DMS153 treated with DMSO at 0.1 percent for 48 hours (cell line): ENCODE measurements around the gene TPT1.
A peak's percentile ranks its signal among the peaks of the same experiment; 100 is the strongest.
"Not testable (repeated sequence)": the region's sequence is repeated elsewhere in the genome, so short reads cannot be mapped to it uniquely, and the experiment has no call there.

Experiments used
- DNase-seq: peaks from one replicate; lab custom pipeline; 2025; ENCODE audit not compliant: unreplicated experiment; lab: John Stamatoyannopoulos, UW

The TPT1 gene

DNA sequence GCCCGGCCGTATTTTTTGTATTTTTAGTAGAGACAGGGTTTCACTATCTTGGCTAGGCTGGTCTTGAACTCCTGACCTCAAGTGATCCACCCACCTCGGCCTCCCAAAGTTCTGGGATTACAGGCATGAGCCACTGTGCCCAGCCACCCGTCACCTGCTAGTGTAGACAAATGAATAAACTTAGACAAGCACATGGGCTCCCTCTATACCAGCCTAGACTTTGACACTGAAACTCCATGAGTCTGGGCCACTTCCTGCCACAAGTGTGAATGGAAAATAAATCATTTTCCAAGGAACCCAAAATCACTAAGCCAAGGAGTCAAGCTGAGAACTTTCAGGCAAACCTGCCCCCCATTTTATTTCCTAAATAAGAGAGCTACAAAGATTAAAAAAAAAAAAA, 27.0 kb upstream of the TPT1 start:
- DNase-seq: no peak

DNA sequence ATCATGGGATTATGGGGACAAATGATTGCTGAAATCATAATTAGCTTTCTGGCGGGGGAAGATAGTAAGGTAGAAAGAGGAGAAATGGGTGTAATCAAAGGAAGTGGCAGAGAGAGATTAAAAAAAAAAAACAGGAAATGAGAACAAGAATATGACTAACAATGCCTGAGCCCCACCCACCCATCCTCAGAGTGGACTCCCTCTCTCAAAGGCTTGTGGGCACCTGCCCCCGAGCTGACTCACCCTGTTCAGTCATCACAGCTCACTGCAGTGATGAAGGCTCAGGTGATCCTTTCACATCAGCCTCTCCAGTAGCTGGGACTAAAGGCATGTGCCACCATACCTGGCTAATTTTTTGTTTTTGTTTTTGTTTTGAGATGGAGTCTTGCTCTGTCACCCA, 26.4 kb upstream of the TPT1 start:
- DNase-seq: peak; percentile 14

DNA sequence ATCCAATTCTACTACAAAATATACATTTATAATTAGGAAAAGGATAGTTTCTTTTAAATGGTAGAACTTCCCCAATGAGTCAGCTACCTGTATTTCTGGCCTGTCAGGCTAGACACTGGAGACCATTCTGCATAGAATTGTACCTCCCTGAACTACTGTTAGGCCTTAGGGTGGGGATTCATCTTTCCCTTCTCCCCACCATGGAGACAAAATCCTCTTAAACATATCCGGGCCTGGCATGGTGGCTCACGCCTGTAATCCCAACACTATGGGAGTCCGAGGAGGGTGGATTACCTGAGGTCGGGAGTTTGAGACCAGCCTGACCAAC, 24.5 kb upstream of the TPT1 start:
- DNase-seq: no peak

DNA sequence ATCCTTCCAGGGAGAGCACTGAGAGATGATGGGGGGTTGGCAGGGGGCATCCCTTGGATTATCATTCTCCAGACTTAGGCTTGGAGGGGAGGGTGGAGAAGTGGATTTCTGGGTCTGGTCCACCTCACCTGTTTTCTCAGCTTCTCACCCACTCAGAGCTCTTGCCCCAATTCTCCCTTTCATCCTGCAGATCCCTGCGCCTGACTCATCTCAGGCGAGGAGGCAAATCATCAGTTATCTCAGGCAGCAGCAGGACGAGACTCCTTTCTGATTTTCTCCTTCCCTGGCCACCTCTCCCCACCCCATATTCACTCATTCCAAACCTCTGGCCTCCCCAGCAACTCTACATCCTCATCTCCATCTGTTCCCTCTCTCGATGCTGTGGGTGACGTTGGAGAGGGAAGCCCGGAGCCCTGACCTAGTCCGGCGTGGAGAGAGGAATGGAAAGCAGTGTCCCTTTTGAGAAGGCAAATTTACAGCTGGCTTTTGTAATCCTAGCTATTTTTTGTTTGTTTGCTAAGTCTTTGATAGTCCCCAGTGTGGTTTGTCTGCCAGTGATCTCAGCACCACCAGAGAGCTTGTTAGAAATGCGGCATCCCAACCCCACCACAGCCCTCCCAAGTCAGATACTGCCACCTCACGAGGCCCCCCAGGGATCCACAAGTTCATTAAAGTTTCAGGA, 24.0 kb upstream of the TPT1 start:
- DNase-seq: no peak

DNA sequence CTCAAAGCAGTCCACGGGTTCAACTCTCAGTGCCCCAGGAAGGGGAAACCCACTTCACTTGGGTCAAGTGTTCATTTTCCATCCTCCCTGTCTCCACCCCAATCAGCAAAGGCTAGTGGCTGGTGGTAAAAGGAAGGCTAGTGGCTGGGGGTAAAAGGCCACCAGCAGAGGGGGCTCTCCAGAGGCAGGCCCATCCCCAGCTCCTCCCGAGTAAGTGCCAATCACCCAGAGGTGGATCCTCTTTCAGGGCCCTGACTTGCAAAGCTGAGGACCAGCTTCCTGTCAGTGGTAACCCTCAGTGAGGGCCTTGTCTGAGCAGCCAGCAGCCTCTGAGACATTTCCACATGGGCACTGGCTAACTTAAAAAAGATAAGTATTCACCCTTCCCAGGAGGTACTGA, 22.0 kb upstream of the TPT1 start:
- no peak for DNase-seq

- DNase-seq: no peak
These were observed 20.7 kb upstream of the TPT1 start for GRCh38 chr13:45361596-45362206.

GRCh38 chr13:45356966-45357672, 16.1 kb upstream of the TPT1 start:
- DNase-seq: no peak

- no peak for DNase-seq
These were observed 12.9 kb upstream of the TPT1 start for GRCh38 chr13:45353895-45354294.

DNA sequence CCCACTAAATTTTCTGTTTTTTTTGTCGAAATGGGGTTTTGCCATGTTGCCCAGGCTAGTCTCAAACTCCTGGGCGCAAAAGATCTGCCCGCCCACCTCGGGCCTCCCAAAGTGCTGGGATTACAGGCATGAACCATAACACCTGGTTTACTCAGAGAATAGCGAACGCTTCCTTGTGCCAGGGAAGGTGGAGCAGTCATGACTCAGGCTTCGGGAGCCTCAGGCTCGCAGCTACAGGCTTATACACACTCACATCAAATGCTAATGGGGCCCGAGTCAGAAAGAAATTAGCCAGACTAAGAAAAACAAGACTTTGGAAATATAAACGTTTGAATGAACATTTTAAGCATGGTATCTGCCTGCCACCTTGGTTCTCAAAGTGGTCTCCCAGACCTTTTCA, 11.0 kb upstream of the TPT1 start:
- no peak for DNase-seq

- no peak for DNase-seq
These were observed 9.2 kb upstream of the TPT1 start for GRCh38 chr13:45350152-45350551.

- DNase-seq: no peak
These were observed 8.5 kb upstream of the TPT1 start for GRCh38 chr13:45349438-45349837.

DNA sequence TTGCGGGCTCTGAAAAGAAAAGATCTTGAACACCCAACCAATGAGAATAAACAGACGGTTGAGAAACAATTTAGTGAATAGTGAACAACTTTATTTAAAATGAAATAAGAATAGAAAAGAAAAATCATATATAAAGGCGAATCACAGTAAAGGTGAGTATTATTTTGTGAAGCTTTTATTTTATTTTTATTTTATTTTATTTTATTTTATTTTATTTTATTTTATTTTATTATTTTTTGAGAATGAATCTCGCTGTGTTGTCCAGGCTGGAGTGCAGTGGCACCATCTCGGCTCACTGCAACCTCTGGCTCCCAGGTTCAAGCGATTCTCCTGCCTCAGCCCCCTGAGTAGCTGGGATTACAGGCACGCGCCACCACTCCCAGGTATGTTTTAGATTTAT, 3.1 kb upstream of the TPT1 start:
- not testable (repeated sequence) for DNase-seq

DNA sequence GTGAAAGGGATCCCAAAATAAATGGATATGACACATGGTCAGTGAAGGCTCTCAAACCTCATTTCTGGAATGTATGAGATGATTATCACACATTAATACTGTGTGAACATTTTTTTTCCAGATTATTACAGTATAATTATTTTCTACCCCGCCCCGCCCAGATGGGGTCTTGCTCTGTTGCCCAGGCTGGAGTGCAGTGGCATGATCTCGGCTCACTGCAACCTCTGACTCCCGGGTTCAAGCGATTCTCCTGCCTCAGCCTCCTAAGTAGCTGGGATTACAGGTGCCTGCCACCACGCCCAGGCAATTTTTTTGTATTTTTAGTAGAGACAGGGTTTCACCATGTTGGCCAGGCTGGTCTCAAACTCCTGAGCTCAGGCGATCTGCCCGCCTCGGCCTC, 2.1 kb upstream of the TPT1 start:
- not testable (repeated sequence) for DNase-seq

- not testable (repeated sequence) for DNase-seq
These were observed 1.7 kb upstream of the TPT1 start for GRCh38 chr13:45342668-45343067.

DNA sequence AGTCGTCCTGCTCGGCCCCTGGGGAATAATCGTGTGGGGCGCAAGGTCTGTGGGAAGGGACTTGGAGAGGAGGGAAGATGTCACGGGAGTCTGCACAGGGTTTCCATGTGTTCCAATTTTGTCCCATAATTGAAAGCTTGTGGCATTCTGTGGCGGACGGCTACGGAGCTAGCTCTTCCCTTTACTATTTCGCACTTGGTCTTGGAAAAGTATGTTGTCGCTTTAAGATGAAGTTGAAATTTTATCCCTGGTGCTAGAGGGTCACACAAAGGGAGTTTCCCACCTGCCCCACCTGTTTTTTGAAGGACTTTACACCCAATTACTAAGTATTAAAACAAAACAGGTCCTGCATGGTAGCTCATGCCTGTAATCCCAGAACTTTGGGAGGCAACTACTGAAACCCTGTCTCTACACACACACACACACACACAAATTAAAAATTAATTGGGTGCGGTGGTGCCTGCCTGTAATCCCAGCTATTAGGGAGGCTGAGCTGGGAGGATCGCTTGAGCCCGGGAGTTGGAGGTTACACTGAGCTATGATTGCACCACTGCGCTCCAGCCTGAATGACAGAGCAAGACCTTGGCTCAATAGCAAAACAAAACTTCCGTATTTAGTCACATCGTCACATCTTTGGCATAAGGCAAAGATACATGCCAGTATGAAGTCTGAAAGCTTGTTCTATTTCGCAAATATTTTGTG, 967 bp upstream of the TPT1 start:
- no peak for DNase-seq

GRCh38 chr13:45340422-45341033, 455 bp downstream of the TPT1 start:
- peak; percentile 44 for DNase-seq

- no peak for DNase-seq
These were observed 1.1 kb downstream of the TPT1 start for GRCh38 chr13:45339867-45340266.

- DNase-seq: no peak
These were observed 1.6 kb downstream of the TPT1 start for GRCh38 chr13:45339399-45339798.

- no peak for DNase-seq
These were observed 3.2 kb downstream of the TPT1 start for GRCh38 chr13:45337803-45338202.

GRCh38 chr13:45337395-45337794, 3.6 kb downstream of the TPT1 start:
- no peak for DNase-seq

DNA sequence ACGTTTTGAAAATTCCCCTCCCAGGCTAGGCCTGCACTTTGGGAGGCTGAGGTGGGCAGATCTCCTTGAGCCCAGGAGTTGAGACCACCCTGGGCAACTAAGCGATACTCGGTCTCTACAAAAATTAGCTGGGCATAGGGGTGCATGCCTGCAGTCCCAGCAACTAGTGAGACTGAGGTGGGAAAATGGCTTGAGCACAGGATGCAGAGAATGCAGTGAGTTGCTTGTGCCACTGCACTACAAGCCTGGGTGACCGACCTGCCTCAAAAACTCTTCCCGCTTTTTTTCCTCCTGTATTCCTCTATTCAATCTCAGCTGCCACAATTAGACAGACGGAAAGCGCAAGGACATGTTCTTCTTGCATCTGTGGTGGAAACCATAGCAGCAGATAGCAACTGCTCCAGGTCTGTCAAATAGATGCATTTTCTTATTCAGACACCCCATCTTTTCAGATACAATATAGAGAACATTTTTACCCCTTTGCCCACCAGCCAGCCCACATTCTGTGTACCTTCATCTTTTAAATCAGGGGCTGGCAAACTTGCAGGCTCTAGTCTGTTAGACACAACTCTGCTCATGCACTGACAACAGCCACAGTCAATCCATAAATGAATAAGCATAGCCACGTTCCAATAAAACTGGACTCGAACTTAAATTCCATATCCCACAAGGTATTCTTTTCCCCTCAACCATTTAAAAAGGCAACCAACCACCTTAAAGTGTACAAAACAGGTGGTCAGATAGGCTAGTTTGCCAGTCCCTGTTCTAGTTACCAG, 4.8 kb downstream of the TPT1 start:
- no peak for DNase-seq
